ENCODE results near the gene AXL.

DNA sequence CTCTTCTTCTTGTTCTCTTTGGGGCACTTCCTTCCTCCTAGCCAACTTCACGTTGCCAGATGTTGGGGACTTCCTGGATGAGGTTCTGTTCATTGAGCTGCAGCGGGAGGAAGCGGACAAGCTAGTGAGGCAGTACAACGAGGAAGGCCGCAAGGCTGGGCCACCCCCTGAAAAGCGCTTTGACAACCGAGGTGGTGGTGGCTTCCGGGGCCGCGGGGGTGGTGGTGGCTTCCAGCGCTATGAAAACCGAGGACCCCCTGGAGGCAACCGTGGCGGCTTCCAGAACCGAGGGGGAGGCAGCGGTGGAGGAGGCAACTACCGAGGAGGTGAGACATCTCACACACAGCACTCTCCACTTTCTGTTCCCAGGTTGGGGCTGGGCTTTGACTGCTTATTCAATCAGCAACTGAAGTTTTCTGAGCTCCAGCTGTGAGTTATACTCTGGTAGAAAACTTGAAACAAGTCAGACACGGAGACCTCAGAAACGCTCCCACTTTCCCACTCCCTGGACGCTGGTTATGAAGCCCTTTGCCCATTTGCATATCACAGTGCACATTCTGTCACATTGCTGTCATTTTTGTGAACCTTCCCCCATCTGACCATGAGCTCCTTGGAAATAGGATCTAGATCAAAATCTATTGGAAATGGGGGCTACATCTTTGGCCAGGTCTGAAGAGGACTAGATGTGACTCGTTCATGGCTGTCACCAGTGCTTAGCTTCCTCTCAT lies 83.8 kb downstream of the AXL start:
- TF ChIP-seq GATA2 (IDR thresholded peaks at IDR 0.05; ENCODE audit: low read depth, low read length), result no peak
- no peak for TF ChIP-seq GATA3 (IDR thresholded peaks at IDR 0.05; ENCODE audit: low read depth, low read length)

Measured in SH-SY5Y (cell line).